ENCODE data around the gene SERPINB6. TPM values are rescaled to one million over a fixed set of nuclear protein-coding genes. Genes with fewer than 3 reads are reported as not detected.

The SERPINB6 gene
- total and polyA plus RNA-seq, 9 of the 15 experiments (the other 6 are each of a cell fraction or from before 2014, with no cell fraction given): 86.6 to 211 (median 143) TPM

GRCh38 chr6:2970753-2971419 is 481 bp downstream of the SERPINB6 start (continued):
- peak; percentile 47 to 86 for TF ChIP-seq E2F6 (IDR thresholded peaks at IDR 0.05; ENCODE audit: borderline replicate concordance in 1 of 2, extremely low read depth in 1 of 2, insufficient read depth in 1 of 2, insufficient read length in 1 of 2, low read depth in 1 of 2, low read length in 1 of 2, poor library complexity in 1 of 2, severe bottlenecking in 1 of 2)
- no peak for TF ChIP-seq MTA1 (IDR thresholded peaks at IDR 0.05; ENCODE audit: borderline replicate concordance)
- TF ChIP-seq SMAD4 (CRISPR knock-in tag; conservative IDR thresholded peaks at IDR 0.05): peak; percentile 47
- no peak for TF ChIP-seq MCM3 (IDR thresholded peaks at IDR 0.05)
- TF ChIP-seq CHCHD3 (CRISPR knock-in tag; IDR thresholded peaks at IDR 0.05): no peak
- TF ChIP-seq ETV1 (tag; conservative IDR thresholded peaks at IDR 0.05; ENCODE audit: low read depth): no peak
- no peak for TF ChIP-seq NFXL1 (CRISPR knock-in tag; IDR thresholded peaks at IDR 0.05)
- TF ChIP-seq HNRNPH1 (optimal IDR thresholded peaks at IDR 0.05; ENCODE audit: low read depth, low read length): no peak
- TF ChIP-seq MTA2 (IDR thresholded peaks at IDR 0.05; ENCODE audit: low read depth): no peak
- peak; percentile 84 for TF ChIP-seq ERF (CRISPR knock-in tag; IDR thresholded peaks at IDR 0.05)
- no peak; the same call in 1 of the 2 replicates for TF ChIP-seq ZNF583 (CRISPR knock-in tag; IDR thresholded peaks at IDR 0.05)
- TF ChIP-seq OTX1 (CRISPR knock-in tag; IDR thresholded peaks at IDR 0.05): no peak
- no peak for TF ChIP-seq ZBTB2 (IDR thresholded peaks at IDR 0.05)
- peak; percentile 42 to 85; a peak in 3 of 4 replicates for TF ChIP-seq NONO (IDR thresholded peaks at IDR 0.05; ENCODE audit: low read depth in 2 of 2, low read length in 1 of 2)
- peak; percentile 88 for TF ChIP-seq CXXC5 (CRISPR knock-in tag; IDR thresholded peaks at IDR 0.05)
- TF ChIP-seq TARDBP (IDR thresholded peaks at IDR 0.05): no peak
- no peak for TF ChIP-seq ZNF778 (CRISPR knock-in tag; IDR thresholded peaks at IDR 0.05)
- no peak for TF ChIP-seq LEF1 (IDR thresholded peaks at IDR 0.05)
- TF ChIP-seq MECOM (CRISPR knock-in tag; IDR thresholded peaks at IDR 0.05): no peak
- peak; percentile 78 for TF ChIP-seq RBBP5 (IDR thresholded peaks at IDR 0.05; ENCODE audit: borderline replicate concordance, insufficient read depth, low read length, poor library complexity, severe bottlenecking)
- no peak for TF ChIP-seq RBM17 (IDR thresholded peaks at IDR 0.05; ENCODE audit: borderline replicate concordance, low read depth, low read length)
- peak; percentile 49 for TF ChIP-seq RBM22 (IDR thresholded peaks at IDR 0.05; ENCODE audit: low read depth, low read length, poor library complexity, severe bottlenecking)
- TF ChIP-seq USF2 (CRISPR knock-in tag; IDR thresholded peaks at IDR 0.05): no peak

Measured in K562 (cell line).